Measurements from ENCODE around the gene CIAO2B.

CIAO2B gene

DNA sequence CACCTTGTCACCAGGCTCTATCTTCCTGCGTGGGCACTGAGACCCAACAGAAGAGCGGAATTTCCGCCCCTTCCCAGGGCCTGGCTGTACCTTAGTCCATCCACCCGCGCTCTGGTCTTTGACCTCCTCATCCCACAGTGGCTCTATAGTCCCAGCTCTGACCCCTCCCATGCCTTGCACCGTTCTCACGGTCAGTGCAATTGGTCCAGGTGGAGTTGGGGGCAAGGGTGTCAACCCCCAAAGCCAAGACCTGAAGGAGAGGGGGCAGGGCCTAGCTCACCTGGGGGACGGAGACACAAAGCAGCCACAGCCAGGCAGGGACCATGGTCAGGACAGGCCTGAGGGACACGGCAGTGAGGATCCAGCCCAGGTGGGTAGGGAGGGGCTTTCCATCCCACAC lies 16.5 kb downstream of the CIAO2B start:
- WGBS, 2 donors (ENCODE audit: extremely low coverage in 2 of 2, insufficient read length in 2 of 2, insufficient replicate concordance in 1 of 2), result no CpG with 5 or more reads among the region's 9 CpGs
- H3K4me1 ChIP-seq (ENCODE audit: control insufficient read depth in 2 of 2, insufficient read depth in 1 of 2, low read depth in 1 of 2, low read length in 2 of 2), result peaks cover 0 to 26% of the 10 kb centered on the region in 2 donors

DNA sequence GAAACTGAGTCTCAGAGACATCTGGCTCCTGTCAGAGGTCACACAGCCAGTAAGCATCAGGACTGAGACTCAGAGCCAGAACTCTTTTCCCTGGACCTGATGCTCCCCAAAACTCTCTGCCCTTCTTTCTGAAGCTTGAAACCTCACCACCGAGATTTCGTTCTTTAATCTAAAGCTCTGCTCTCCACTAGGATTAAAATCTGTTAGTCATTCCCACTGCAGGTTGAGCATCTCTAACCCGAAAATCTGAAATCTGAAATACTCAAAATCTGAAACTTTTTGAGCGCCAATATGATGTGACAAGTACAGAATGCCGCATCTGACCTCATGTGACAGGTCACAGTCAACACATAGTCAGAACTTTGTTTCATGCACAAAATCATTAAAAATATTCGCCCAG lies 17.7 kb downstream of the CIAO2B start:
- WGBS, 2 donors (ENCODE audit: extremely low coverage in 2 of 2, insufficient read length in 2 of 2, insufficient replicate concordance in 1 of 2), result no CpG with 5 or more reads among the region's 6 CpGs
- no peak overlapping the region for H3K4me2 ChIP-seq (ENCODE audit: insufficient read depth, low read length, poor library complexity, severe bottlenecking)
- peaks cover 0 to 1% of the 10 kb centered on the region in 2 donors for H3K9me3 ChIP-seq (replicated peaks in 1 of 2; ENCODE audit: control insufficient read depth in 2 of 2, insufficient read depth in 1 of 2, low read depth in 1 of 2, low read length in 2 of 2)
- H3K4ac ChIP-seq (ENCODE audit: low read length), result no peak overlapping the region
- H2BK12ac ChIP-seq (ENCODE audit: low read length), result no peak overlapping the region
- no peak overlapping the region for H3K18ac ChIP-seq (ENCODE audit: low read length)
- no peak overlapping the region for H3K23ac ChIP-seq (ENCODE audit: low read depth, low read length, poor library complexity)
- no peak overlapping the region for H2AK5ac ChIP-seq (ENCODE audit: low read depth, low read length)
- peaks cover 0 to 40% (median 0%) of the 10 kb centered on the region in 3 experiments for H3K27me3 ChIP-seq (ENCODE audit: control insufficient read depth in 3 of 3, insufficient read depth in 3 of 3, low read depth in 1 of 3, low read length in 3 of 3)
- H2BK5ac ChIP-seq (ENCODE audit: low read length), result no peak overlapping the region
- DNase-seq (ENCODE audit: low spot score), result no peak
- H3K9ac ChIP-seq (ENCODE audit: low read depth, low read length, poor library complexity), result no peak overlapping the region
- peaks cover 0 to 26% of the 10 kb centered on the region in 2 donors for H3K4me1 ChIP-seq (ENCODE audit: control insufficient read depth in 2 of 2, insufficient read depth in 1 of 2, low read depth in 1 of 2, low read length in 2 of 2)
- no peak overlapping the region for H2BK120ac ChIP-seq (ENCODE audit: low read depth, low read length)
- H2BK15ac ChIP-seq (ENCODE audit: low read length), result no peak overlapping the region
- H3K27ac ChIP-seq (replicated peaks; ENCODE audit: low read length), result no peak overlapping the region
- H3K36me3 ChIP-seq (replicated peaks in 1 of 2; ENCODE audit: control insufficient read depth in 2 of 2, insufficient read depth in 2 of 2, low read length in 2 of 2), result no peaks in the 10 kb centered on the region
- no peak overlapping the region for H4K8ac ChIP-seq (ENCODE audit: low read depth, low read length)
- H3K4me3 ChIP-seq (ENCODE audit: low read length in 2 of 2), result no peak overlapping the region
- H4K91ac ChIP-seq (ENCODE audit: low read depth, low read length, poor library complexity), result no peak overlapping the region
- no peaks in the 10 kb centered on the region for H3K79me1 ChIP-seq (ENCODE audit: low read depth, low read length)
- H3K14ac ChIP-seq (ENCODE audit: low read length), result no peak overlapping the region
- no peak overlapping the region for H2AFZ ChIP-seq (ENCODE audit: low read length)

More for the DNA sequence above, 16.5 kb downstream of the CIAO2B start:
- Histone ChIP-seq H3K9ac (ENCODE audit: low read depth, low read length, poor library complexity) (peak overlapping the region; percentile 78), H3K27ac (replicated peaks; ENCODE audit: low read length) (no peak overlapping the region), H3K14ac (ENCODE audit: low read length) (no peak overlapping the region), H4K8ac (ENCODE audit: low read depth, low read length) (no peak overlapping the region), H4K91ac (ENCODE audit: low read depth, low read length, poor library complexity) (no peak overlapping the region), H2BK12ac (ENCODE audit: low read length) (no peak overlapping the region), H3K27me3 (ENCODE audit: control insufficient read depth in 3 of 3, insufficient read depth in 3 of 3, low read depth in 1 of 3, low read length in 3 of 3) (peaks cover 0 to 42% (median 0%) of the 10 kb centered on the region in 3 experiments), H3K79me1 (ENCODE audit: low read depth, low read length) (no peaks in the 10 kb centered on the region), H3K4ac (ENCODE audit: low read length) (no peak overlapping the region), H3K36me3 (replicated peaks in 1 of 2; ENCODE audit: control insufficient read depth in 2 of 2, insufficient read depth in 2 of 2, low read length in 2 of 2) (no peaks in the 10 kb centered on the region), H3K23ac (ENCODE audit: low read depth, low read length, poor library complexity) (peak overlapping the region; percentile 25), H2AFZ (ENCODE audit: low read length) (no peak overlapping the region), H2AK5ac (ENCODE audit: low read depth, low read length) (peak overlapping the region; percentile 25), H2BK15ac (ENCODE audit: low read length) (no peak overlapping the region), H2BK5ac (ENCODE audit: low read length) (no peak overlapping the region), H3K4me3 (ENCODE audit: low read length in 2 of 2) (no peak overlapping the region), H2BK120ac (ENCODE audit: low read depth, low read length) (no peak overlapping the region), H3K9me3 (replicated peaks in 1 of 2; ENCODE audit: control insufficient read depth in 2 of 2, insufficient read depth in 1 of 2, low read depth in 1 of 2, low read length in 2 of 2) (peaks cover 0 to 1% of the 10 kb centered on the region in 2 donors), H3K18ac (ENCODE audit: low read length) (peak overlapping the region; percentile 66), H3K4me2 (ENCODE audit: insufficient read depth, low read length, poor library complexity, severe bottlenecking) (no peak overlapping the region)
- DNase-seq (ENCODE audit: low spot score), result no peak

DNA sequence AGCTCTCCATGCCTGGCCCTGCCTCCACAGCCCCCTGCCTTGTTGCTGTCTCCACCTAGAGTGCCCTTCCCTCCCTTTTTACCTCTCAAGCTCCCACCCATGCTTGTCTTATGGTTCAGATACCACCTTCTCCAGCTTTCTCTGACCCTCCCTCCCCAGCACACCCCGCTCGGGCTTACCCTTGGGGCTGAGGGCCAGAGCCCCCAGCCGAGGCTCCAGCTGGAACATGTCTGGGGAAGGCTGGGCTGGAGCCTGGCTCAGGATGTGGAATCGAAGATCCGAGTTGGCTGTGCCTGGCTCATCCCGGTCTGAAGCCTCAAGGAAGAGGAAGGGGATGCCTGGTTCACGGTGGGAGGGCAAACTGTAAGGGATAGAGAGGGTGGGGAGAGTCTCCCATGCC lies 19.2 kb downstream of the CIAO2B start:
- H3K4me2 ChIP-seq (ENCODE audit: insufficient read depth, low read length, poor library complexity, severe bottlenecking), result no peak overlapping the region
- H4K91ac ChIP-seq (ENCODE audit: low read depth, low read length, poor library complexity), result no peak overlapping the region
- H3K9me3 ChIP-seq (replicated peaks in 1 of 2; ENCODE audit: control insufficient read depth in 2 of 2, insufficient read depth in 1 of 2, low read depth in 1 of 2, low read length in 2 of 2), result peaks cover 0 to 1% of the 10 kb centered on the region in 2 donors
- H3K9ac ChIP-seq (ENCODE audit: low read depth, low read length, poor library complexity), result no peak overlapping the region
- no peak overlapping the region for H2BK5ac ChIP-seq (ENCODE audit: low read length)
- H3K36me3 ChIP-seq (replicated peaks in 1 of 2; ENCODE audit: control insufficient read depth in 2 of 2, insufficient read depth in 2 of 2, low read length in 2 of 2), result no peaks in the 10 kb centered on the region
- no peak overlapping the region for H2BK120ac ChIP-seq (ENCODE audit: low read depth, low read length)
- no peak overlapping the region for H2BK12ac ChIP-seq (ENCODE audit: low read length)
- no peak overlapping the region for H3K4ac ChIP-seq (ENCODE audit: low read length)
- H3K79me1 ChIP-seq (ENCODE audit: low read depth, low read length), result no peaks in the 10 kb centered on the region
- no peak overlapping the region for H3K4me3 ChIP-seq (ENCODE audit: low read length in 2 of 2)
- H4K8ac ChIP-seq (ENCODE audit: low read depth, low read length), result no peak overlapping the region
- no peak overlapping the region for H2AFZ ChIP-seq (ENCODE audit: low read length)
- WGBS, 2 donors (ENCODE audit: extremely low coverage in 2 of 2, insufficient read length in 2 of 2, insufficient replicate concordance in 1 of 2), result no CpG with 5 or more reads among the region's 7 CpGs
- H2BK15ac ChIP-seq (ENCODE audit: low read length), result no peak overlapping the region
- no peak overlapping the region for H2AK5ac ChIP-seq (ENCODE audit: low read depth, low read length)
- H3K23ac ChIP-seq (ENCODE audit: low read depth, low read length, poor library complexity), result no peak overlapping the region
- no peak overlapping the region for H3K27ac ChIP-seq (replicated peaks; ENCODE audit: low read length)
- H3K14ac ChIP-seq (ENCODE audit: low read length), result no peak overlapping the region
- H3K27me3 ChIP-seq (ENCODE audit: control insufficient read depth in 3 of 3, insufficient read depth in 3 of 3, low read depth in 1 of 3, low read length in 3 of 3), result peaks cover 0 to 38% (median 0%) of the 10 kb centered on the region in 3 experiments
- no peak overlapping the region for H3K18ac ChIP-seq (ENCODE audit: low read length)
- peaks cover 0 to 22% of the 10 kb centered on the region in 2 donors for H3K4me1 ChIP-seq (ENCODE audit: control insufficient read depth in 2 of 2, insufficient read depth in 1 of 2, low read depth in 1 of 2, low read length in 2 of 2)
- DNase-seq (ENCODE audit: low spot score), result no peak

DNA sequence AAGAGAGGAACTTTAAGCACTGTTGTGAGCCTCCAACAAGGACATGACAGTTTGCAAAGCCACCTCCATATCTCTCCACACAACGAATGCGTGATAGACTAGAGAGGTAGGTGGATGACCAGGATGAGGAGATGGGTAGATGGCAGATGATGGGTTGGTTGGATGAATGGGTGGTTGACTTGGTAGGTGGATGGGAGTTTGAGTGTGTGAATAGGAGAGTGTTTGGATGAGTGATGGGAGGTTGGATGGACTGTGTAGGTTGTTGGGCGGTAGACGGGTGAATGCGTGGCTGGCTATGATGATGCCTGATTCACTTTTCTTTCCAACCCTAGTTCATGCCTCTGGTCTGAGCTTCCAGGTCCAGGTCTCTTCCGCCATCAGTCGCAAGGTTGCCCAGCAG lies 19.7 kb downstream of the CIAO2B start:
- H3K79me1 ChIP-seq (ENCODE audit: low read depth, low read length), result no peaks in the 10 kb centered on the region
- no peak overlapping the region for H3K23ac ChIP-seq (ENCODE audit: low read depth, low read length, poor library complexity)
- H3K14ac ChIP-seq (ENCODE audit: low read length), result peak overlapping the region; percentile 42
- peaks cover 0 to 37% (median 0%) of the 10 kb centered on the region in 3 experiments for H3K27me3 ChIP-seq (ENCODE audit: control insufficient read depth in 3 of 3, insufficient read depth in 3 of 3, low read depth in 1 of 3, low read length in 3 of 3)
- no peak overlapping the region for H2BK12ac ChIP-seq (ENCODE audit: low read length)
- H2BK5ac ChIP-seq (ENCODE audit: low read length), result no peak overlapping the region
- WGBS, 2 donors (ENCODE audit: extremely low coverage in 2 of 2, insufficient read length in 2 of 2, insufficient replicate concordance in 1 of 2), result 100% methylated on average over 2 of the region's 7 CpGs; no CpG with 5 or more reads in 1 of the 2 donors
- no peak overlapping the region for H3K9ac ChIP-seq (ENCODE audit: low read depth, low read length, poor library complexity)
- peaks cover 0 to 17% of the 10 kb centered on the region in 2 donors for H3K4me1 ChIP-seq (ENCODE audit: control insufficient read depth in 2 of 2, insufficient read depth in 1 of 2, low read depth in 1 of 2, low read length in 2 of 2)
- no peaks in the 10 kb centered on the region for H3K36me3 ChIP-seq (replicated peaks in 1 of 2; ENCODE audit: control insufficient read depth in 2 of 2, insufficient read depth in 2 of 2, low read length in 2 of 2)
- no peak overlapping the region for H3K4ac ChIP-seq (ENCODE audit: low read length)
- DNase-seq (ENCODE audit: low spot score), result no peak
- H2BK15ac ChIP-seq (ENCODE audit: low read length), result no peak overlapping the region
- H3K18ac ChIP-seq (ENCODE audit: low read length), result no peak overlapping the region
- no peak overlapping the region for H2AK5ac ChIP-seq (ENCODE audit: low read depth, low read length)
- H3K27ac ChIP-seq (replicated peaks; ENCODE audit: low read length), result no peak overlapping the region
- H3K9me3 ChIP-seq (replicated peaks in 1 of 2; ENCODE audit: control insufficient read depth in 2 of 2, insufficient read depth in 1 of 2, low read depth in 1 of 2, low read length in 2 of 2), result peaks cover 0 to 1% of the 10 kb centered on the region in 2 donors
- no peak overlapping the region for H3K4me2 ChIP-seq (ENCODE audit: insufficient read depth, low read length, poor library complexity, severe bottlenecking)
- H2AFZ ChIP-seq (ENCODE audit: low read length), result no peak overlapping the region
- no peak overlapping the region for H3K4me3 ChIP-seq (ENCODE audit: low read length in 2 of 2)
- H4K91ac ChIP-seq (ENCODE audit: low read depth, low read length, poor library complexity), result no peak overlapping the region
- no peak overlapping the region for H4K8ac ChIP-seq (ENCODE audit: low read depth, low read length)
- no peak overlapping the region for H2BK120ac ChIP-seq (ENCODE audit: low read depth, low read length)

All from neuronal stem cell (in vitro differentiated cells).